ENCODE results near the gene EFNA5.

GRCh38 chr5:107604146-107604910 lies 66.4 kb downstream of the EFNA5 start:
- no peak for TF ChIP-seq CTCF (IDR thresholded peaks at IDR 0.05)
- no peak for TF ChIP-seq POLR2AphosphoS5 (IDR thresholded peaks at IDR 0.05; ENCODE audit: low read depth, low read length)
- TF ChIP-seq SMC3 (IDR thresholded peaks at IDR 0.05; ENCODE audit: low read depth, low read length): no peak

All from SK-N-SH (cell line).